ENCODE measurements around the gene TOMM7. TPM values are rescaled to one million over a fixed set of nuclear protein-coding genes. Genes with fewer than 3 reads are reported as not detected.
A peak's percentile ranks its signal among the peaks of the same experiment; 100 is the strongest.
"Not testable (repeated sequence)": the region's sequence is repeated elsewhere in the genome, so short reads cannot be mapped to it uniquely, and the experiment has no call there.

Gene TOMM7
- total RNA-seq, 2 donors from 2014 or later: 335 to 356 TPM

- H3K4me3 Mint-ChIP-seq: no peak overlapping the region
- Histone ChIP-seq H3K9me3 (ENCODE audit: control insufficient read depth, low read length) (peaks cover 17% of the 10 kb centered on the region), H3K36me3 (ENCODE audit: control insufficient read depth, insufficient read depth, low read length) (peaks cover 7% of the 10 kb centered on the region), H3K27me3 (ENCODE audit: control insufficient read depth, insufficient read depth, low read length, poor library complexity, severe bottlenecking) (no peaks in the 10 kb centered on the region), H3K9ac (ENCODE audit: extremely low read depth, low read length, poor library complexity, severe bottlenecking) (no peak overlapping the region), H3K4me1 (ENCODE audit: control insufficient read depth, insufficient read depth, low read length) (peaks cover 37% of the 10 kb centered on the region), H3K4me3 (ENCODE audit: low read length) (no peak overlapping the region), H3K27ac (ENCODE audit: low read depth, low read length) (no peak overlapping the region)
- DNase-seq: no peak
- WGBS, 2 experiments (ENCODE audit: insufficient coverage in 1 of 2, insufficient read length in 1 of 2): 79 to 94% methylated on average over 2 to 4 of the region's 4 CpGs
- peaks cover 62% of the 10 kb centered on the region for H3K4me1 Mint-ChIP-seq
- H3K36me3 Mint-ChIP-seq (ENCODE audit: low read depth): peaks cover 2% of the 10 kb centered on the region
- peak overlapping the region; percentile 72 for H3K27ac Mint-ChIP-seq
- H3K9me3 Mint-ChIP-seq: peaks cover 9% of the 10 kb centered on the region
- TF ChIP-seq, protein P1, sequence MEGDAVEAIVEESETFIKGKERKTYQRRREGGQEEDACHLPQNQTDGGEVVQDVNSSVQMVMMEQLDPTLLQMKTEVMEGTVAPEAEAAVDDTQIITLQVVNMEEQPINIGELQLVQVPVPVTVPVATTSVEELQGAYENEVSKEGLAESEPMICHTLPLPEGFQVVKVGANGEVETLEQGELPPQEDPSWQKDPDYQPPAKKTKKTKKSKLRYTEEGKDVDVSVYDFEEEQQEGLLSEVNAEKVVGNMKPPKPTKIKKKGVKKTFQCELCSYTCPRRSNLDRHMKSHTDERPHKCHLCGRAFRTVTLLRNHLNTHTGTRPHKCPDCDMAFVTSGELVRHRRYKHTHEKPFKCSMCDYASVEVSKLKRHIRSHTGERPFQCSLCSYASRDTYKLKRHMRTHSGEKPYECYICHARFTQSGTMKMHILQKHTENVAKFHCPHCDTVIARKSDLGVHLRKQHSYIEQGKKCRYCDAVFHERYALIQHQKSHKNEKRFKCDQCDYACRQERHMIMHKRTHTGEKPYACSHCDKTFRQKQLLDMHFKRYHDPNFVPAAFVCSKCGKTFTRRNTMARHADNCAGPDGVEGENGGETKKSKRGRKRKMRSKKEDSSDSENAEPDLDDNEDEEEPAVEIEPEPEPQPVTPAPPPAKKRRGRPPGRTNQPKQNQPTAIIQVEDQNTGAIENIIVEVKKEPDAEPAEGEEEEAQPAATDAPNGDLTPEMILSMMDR (conservative IDR thresholded peaks at IDR 0.05): no peak
- no peaks in the 10 kb centered on the region for H3K27me3 Mint-ChIP-seq (ENCODE audit: insufficient read depth)
These were observed 15.9 kb downstream of the TOMM7 start for GRCh38 chr7:22806752-22807151.

DNA sequence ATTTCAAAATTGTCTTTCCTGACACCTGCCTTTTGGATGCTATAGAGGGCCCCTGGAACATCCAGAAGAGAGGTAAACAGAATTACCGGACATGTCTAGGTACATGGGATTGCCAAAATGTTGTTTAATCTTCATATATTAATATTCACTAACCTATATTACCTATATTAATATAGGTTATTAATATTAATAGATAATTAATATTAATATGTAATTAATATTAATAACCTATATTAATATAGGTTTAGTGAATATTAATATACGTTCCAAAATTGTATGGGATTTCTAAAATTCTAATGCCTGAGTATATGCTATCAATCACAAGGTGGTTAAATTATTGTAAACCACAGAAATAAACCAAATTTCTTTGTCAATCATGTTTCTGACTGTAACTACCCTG is 17.4 kb downstream of the TOMM7 start:
- WGBS, 2 experiments (ENCODE audit: insufficient coverage in 1 of 2, insufficient read length in 1 of 2): no CpG with 5 or more reads among the region's 2 CpGs
- Histone ChIP-seq H3K36me3 (ENCODE audit: control insufficient read depth, insufficient read depth, low read length) (no peaks in the 10 kb centered on the region), H3K27ac (ENCODE audit: low read depth, low read length) (no peak overlapping the region), H3K4me1 (ENCODE audit: control insufficient read depth, insufficient read depth, low read length) (peaks cover 29% of the 10 kb centered on the region), H3K4me3 (ENCODE audit: low read length) (no peak overlapping the region), H3K27me3 (ENCODE audit: control insufficient read depth, insufficient read depth, low read length, poor library complexity, severe bottlenecking) (no peaks in the 10 kb centered on the region), H3K9ac (ENCODE audit: extremely low read depth, low read length, poor library complexity, severe bottlenecking) (no peak overlapping the region), H3K9me3 (ENCODE audit: control insufficient read depth, low read length) (peaks cover 18% of the 10 kb centered on the region)
- H3K36me3 Mint-ChIP-seq (ENCODE audit: low read depth): peaks cover 3% of the 10 kb centered on the region
- H3K27ac Mint-ChIP-seq: no peak overlapping the region
- H3K27me3 Mint-ChIP-seq (ENCODE audit: insufficient read depth): no peaks in the 10 kb centered on the region
- no peak for DNase-seq
- TF ChIP-seq, protein P1 (conservative IDR thresholded peaks at IDR 0.05): no peak
- H3K4me3 Mint-ChIP-seq: no peak overlapping the region
- peaks cover 12% of the 10 kb centered on the region for H3K9me3 Mint-ChIP-seq
- H3K4me1 Mint-ChIP-seq: peaks cover 50% of the 10 kb centered on the region

DNA sequence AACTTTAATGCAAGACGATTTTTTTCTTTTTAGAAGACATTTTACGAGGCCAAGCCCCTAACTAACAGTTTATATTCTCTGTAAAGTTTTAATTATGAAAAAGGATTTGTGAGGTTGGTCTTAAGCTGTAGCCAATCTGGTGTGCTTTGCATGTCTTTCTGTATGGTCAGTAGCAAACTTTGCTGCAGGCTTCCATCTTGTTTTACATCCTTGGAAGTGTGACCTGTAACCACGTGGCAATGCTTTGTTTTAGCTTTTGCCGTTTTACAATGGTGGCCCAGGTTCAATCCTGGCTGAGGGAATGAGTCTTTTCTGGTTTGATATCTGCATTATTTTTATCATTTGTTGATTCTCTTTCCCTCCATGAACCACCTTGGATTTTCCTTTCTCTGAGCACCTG is 19.8 kb downstream of the TOMM7 start:
- H3K4me1 ChIP-seq (ENCODE audit: control insufficient read depth, insufficient read depth, low read length): peaks cover 11% of the 10 kb centered on the region
- WGBS, 2 experiments (ENCODE audit: insufficient coverage in 1 of 2, insufficient read length in 1 of 2): 36 to 73% methylated on average over 2 to 4 of the region's 4 CpGs
- H3K36me3 Mint-ChIP-seq (ENCODE audit: low read depth): peaks cover 12% of the 10 kb centered on the region
- not testable (repeated sequence) for H3K4me3 ChIP-seq (ENCODE audit: low read length); H3K27ac ChIP-seq (ENCODE audit: low read depth, low read length); DNase-seq; H3K4me3 Mint-ChIP-seq; H3K36me3 ChIP-seq (ENCODE audit: control insufficient read depth, insufficient read depth, low read length); H3K27me3 ChIP-seq (ENCODE audit: control insufficient read depth, insufficient read depth, low read length, poor library complexity, severe bottlenecking); H3K9ac ChIP-seq (ENCODE audit: extremely low read depth, low read length, poor library complexity, severe bottlenecking); H3K27me3 Mint-ChIP-seq (ENCODE audit: insufficient read depth)
- peaks cover 33% of the 10 kb centered on the region for H3K9me3 Mint-ChIP-seq
- peaks cover 30% of the 10 kb centered on the region for H3K9me3 ChIP-seq (ENCODE audit: control insufficient read depth, low read length)
- H3K27ac Mint-ChIP-seq: peak overlapping the region; percentile 58
- peaks cover 29% of the 10 kb centered on the region for H3K4me1 Mint-ChIP-seq

DNA sequence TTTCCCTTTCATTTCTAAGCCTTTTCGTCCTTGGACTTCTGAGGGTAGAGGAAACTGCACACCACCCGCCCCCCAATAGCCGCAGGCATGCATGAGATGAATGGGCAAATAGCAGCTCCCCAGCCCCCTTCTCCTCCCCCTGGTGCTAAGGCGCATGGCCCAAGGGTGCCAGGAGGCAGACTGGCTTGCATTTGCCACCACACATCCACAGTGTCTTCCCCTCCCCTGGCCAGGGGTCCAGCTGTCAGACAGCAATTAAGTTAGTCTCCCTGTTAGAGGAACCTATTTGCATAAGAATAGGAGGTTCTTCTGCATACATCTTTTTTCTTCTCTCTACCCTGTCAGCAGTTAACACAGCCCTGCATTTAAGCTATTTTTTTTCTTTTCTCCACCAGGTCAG is 20.2 kb downstream of the TOMM7 start:
- 80 to 92% methylated on average over 1 to 4 of the region's 4 CpGs for WGBS, 2 experiments (ENCODE audit: insufficient coverage in 1 of 2, insufficient read length in 1 of 2)
- no peak overlapping the region for H3K27ac ChIP-seq (ENCODE audit: low read depth, low read length)
- peak overlapping the region; percentile 57 for H3K27ac Mint-ChIP-seq
- peak overlapping the region; percentile 40 for H3K4me3 ChIP-seq (ENCODE audit: low read length)
- no peaks in the 10 kb centered on the region for H3K27me3 Mint-ChIP-seq (ENCODE audit: insufficient read depth)
- TF ChIP-seq, protein P1 (conservative IDR thresholded peaks at IDR 0.05): no peak
- H3K4me1 ChIP-seq (ENCODE audit: control insufficient read depth, insufficient read depth, low read length): peaks cover 7% of the 10 kb centered on the region
- H3K9me3 Mint-ChIP-seq: peaks cover 37% of the 10 kb centered on the region
- no peaks in the 10 kb centered on the region for H3K36me3 ChIP-seq (ENCODE audit: control insufficient read depth, insufficient read depth, low read length)
- peaks cover 16% of the 10 kb centered on the region for H3K36me3 Mint-ChIP-seq (ENCODE audit: low read depth)
- DNase-seq: peak; percentile 76
- no peak overlapping the region for H3K9ac ChIP-seq (ENCODE audit: extremely low read depth, low read length, poor library complexity, severe bottlenecking)
- peaks cover 30% of the 10 kb centered on the region for H3K9me3 ChIP-seq (ENCODE audit: control insufficient read depth, low read length)
- no peaks in the 10 kb centered on the region for H3K27me3 ChIP-seq (ENCODE audit: control insufficient read depth, insufficient read depth, low read length, poor library complexity, severe bottlenecking)
- no peak overlapping the region for H3K4me3 Mint-ChIP-seq
- peaks cover 25% of the 10 kb centered on the region for H3K4me1 Mint-ChIP-seq
